HG03097 (cell line): ENCODE data around the gene CYP27B1.
"Not testable (repeated sequence)": the region's sequence is repeated elsewhere in the genome, so short reads cannot be mapped to it uniquely, and the experiment has no call there.

Experiments used
- ATAC-seq: cut with Tn5 transposase; IDR thresholded peaks from one replicate; pipeline ENCODE4 v1.9.1; 2021; ENCODE audit not compliant: unreplicated experiment, low FRiP score

The CYP27B1 gene

DNA sequence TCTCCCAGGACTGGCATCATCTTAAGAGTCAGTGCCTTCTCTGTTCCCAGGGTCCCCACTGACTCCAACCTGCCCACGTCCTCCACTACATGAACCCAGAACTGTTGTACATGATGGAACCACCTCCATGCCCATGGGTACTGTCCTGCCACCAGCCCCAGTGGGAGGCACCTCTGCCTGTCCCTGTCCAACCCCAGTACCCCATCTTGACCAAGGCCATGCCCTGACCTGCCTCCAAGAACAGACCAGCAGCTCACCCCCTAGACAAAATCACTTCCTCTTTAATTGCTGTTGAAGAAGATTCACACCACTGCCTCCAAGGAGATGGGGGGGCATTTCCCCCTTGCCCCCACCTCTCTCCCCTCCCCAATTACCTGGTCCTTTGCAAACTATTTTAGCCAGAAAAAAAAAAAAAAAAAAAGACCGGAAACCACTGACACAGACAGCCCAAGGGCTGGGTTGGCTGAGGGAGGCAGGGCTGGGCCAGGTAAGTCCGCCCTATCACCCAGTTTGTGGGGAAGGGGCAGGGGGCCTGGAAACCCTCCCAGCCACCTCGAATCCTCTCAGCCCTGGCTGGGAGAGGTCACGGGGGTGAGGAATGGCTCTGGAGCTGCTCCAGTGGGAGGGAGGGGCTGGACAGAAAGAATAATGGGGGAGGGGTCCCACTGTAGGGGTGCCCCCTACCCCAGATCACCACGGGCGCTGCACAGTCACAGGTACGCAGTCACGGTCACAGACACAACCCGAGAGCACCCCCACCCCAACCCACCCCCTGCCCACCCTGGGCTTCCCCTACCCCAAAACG lies 41.7 kb downstream of the CYP27B1 start:
- ATAC-seq, result no peak

DNA sequence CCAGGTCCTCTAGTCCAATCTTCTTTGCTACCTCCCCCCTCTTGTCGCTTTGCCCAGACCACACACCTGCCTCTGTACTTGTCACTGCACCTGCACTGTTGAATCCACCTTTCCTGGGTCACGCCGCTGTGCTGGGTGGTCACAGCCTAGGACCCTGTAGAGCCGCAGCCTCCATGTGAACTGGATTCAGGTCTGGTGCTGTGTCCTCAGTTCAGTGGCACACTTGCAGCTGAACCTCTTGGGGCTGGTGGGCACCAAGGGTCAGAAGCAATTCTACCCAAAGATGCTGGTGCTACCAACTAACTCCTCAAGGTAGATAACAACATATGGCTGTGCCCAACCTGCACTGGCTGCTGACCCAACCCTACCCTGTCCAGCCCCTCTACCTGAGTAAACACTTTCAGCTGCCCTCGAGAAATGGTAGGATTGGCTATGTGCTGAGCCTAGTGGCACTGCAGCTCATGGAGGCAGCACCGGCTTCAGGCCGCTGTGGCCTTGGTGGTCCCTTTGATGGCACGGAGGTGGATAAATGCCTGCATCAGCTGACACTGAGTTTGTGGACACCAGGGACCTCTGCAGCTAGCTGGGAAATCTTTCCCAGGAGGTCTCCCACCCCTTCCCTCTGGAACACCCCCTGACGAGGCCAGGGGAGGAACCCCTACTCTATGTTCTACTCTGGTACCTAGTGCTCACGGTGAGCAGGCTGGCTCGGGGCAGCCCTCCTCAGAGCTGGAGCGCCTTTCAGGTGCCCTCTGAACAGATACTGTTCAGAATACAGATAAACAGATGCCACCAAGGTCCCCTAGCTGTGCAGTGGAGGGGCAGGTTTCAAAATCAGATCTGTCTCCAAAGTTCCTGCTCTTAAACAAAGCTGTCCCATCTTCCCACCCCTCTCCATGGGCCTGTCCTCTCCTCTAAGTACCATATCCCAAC lies 42.6 kb downstream of the CYP27B1 start:
- no peak for ATAC-seq

DNA sequence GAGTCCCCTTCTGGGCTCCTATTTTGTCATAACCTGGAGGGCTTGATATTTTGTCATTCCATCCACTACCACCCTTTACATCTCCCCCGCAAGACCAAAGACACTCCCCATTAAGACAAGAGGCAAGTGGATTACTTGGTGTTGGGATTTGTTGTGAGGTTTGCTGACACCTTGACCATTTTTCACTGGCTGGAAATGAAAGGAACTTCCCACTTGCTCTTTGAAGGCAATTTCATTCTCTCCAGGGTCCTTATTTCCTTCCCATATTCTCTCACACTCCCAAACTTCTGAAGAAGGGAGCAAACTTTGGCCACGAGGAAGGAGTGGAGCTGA lies 43.3 kb downstream of the CYP27B1 start:
- ATAC-seq, result no peak

DNA sequence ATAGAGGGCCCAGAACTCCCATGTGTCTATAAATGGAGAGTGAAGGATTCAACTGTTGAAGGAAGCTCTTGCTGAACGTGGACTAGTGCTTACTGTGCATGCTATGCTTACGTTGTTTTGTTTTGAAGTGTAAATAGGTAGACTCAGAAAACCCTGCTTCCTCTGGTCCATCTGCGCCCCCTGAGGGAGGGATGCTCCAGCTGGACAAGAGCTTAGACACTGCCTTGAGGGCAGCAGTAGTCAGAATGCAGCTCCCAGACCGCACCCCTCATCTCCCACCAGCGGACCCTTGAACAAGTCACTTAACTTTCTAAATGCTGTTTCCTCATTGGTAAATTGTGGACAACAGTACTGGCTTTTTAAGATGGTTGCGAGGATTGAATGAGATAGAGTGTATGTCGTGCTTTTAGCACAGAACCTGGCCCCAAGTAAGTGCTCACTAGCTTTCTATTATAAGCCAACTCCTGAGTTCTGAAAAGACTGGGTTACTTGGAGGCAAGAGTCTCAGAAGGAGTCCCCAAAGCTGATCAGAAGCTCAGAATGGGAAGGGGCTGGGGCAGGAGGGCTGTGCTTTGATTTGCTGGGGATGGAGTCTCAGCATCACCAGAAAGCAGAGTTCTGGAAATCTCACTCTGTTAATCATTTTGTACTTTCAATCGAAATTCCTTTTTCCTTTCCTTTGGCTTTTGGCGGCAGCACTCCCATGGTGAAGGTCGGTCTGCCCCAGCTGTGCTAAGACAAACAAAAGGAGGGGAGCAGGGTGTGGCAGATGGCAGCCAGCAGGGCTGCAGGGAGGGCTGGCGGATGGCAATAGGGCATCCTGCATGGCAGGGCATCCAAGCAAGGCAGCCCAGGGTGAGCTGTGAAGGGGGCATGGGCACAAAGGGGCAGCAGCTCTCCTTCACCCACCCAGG lies 43.9 kb downstream of the CYP27B1 start:
- no peak for ATAC-seq

DNA sequence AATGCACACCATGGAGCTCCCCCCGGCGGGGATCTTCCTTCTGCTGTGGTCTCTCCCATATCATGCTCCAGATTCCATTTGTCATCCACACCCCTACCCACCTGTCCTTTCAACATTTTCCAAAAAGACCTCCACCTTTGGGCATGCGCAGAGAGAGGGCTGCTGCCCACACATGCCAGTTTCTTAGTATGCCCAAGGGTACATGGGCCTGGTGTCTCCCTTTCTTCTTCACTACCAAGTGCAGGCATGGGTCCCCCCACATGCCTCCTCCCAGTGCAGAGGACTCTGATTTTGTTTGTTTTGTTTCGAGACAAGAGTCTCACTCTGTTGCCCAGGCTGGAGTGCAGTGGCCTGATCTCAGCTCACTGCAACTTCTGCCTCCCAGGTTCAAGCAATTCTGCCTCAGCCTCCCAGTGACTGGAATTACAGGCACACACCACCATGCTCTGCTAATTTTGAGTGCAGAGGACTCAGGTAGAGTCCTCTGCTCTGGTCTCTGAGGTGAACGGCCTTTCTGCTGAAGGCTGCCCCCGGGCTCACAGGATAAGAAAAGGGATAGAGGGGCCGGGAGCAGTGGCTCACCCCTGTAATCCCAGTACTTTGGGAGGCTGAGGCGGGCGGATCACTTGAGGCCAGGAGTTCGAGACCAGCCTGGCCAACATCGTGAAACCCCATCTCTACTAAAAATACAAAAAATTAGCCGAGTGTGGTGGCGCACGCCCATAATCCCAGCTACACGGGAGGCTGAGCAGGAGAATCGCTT lies 44.9 kb downstream of the CYP27B1 start:
- not testable (repeated sequence) for ATAC-seq

DNA sequence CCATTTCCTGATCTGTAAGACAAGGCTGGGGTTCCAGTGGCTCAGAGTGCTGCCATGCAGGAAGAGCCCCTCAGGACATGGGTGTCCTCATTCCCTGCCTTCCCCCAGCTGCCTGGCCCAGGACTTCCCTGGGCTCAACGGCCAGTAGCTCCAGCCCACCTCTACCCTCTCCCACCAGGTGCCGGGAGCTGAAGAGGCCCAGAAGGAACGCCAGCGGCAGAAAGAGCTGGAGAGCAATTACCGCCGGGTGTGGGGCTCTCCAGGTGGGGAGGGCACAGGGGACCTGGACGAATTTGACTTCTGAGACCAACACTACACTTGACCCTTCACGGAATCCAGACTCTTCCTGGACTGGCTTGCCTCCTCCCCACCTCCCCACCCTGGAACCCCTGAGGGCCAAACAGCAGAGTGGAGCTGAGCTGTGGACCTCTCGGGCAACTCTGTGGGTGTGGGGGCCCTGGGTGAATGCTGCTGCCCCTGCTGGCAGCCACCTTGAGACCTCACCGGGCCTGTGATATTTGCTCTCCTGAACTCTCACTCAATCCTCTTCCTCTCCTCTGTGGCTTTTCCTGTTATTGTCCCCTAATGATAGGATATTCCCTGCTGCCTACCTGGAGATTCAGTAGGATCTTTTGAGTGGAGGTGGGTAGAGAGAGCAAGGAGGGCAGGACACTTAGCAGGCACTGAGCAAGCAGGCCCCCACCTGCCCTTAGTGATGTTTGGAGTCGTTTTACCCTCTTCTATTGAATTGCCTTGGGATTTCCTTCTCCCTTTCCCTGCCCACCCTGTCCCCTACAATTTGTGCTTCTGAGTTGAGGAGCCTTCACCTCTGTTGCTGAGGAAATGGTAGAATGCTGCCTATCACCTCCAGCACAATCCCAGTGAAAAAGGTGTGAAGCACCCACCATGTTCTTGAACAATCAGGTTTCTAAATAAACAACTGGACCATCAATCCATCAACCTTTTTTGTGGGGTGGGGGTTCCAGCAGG lies 46.0 kb downstream of the CYP27B1 start:
- ATAC-seq, result no peak

DNA sequence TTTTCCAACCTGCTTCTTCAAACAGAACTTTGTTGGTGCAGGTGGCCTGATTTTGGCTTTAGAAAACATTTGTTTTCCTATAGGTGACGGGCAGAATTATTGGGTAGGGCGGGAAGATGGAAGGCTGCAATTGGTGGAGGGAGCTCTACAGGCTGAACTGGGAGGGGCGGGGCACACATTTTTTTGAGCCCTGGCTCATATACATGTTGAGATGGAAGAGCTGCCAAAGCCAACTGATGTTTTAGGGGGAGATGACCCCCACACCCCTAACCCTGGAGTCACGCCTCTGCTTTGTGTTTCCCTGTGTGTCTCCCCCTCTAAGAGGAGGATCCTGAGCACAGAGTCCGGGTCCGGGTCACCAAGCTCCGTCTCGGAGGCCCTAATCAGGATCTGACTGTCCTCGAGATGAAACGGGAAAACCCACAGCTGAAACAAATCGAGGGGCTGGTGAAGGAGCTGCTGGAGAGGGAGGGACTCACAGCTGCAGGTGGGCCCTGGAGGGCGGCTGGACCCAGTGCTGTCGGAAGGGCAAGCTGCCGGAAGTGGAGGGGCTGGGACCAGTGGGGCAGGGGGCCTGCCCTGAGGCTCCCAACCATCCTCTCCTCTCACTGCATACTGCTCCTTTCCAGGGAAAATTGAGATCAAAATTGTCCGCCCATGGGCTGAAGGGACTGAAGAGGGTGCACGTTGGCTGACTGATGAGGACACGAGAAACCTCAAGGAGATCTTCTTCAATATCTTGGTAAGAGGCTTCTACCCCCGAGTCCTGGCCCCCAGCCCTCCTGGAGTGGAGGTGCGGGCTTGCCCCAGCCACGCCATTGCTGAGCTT lies 46.9 kb downstream of the CYP27B1 start:
- ATAC-seq, result no peak

DNA sequence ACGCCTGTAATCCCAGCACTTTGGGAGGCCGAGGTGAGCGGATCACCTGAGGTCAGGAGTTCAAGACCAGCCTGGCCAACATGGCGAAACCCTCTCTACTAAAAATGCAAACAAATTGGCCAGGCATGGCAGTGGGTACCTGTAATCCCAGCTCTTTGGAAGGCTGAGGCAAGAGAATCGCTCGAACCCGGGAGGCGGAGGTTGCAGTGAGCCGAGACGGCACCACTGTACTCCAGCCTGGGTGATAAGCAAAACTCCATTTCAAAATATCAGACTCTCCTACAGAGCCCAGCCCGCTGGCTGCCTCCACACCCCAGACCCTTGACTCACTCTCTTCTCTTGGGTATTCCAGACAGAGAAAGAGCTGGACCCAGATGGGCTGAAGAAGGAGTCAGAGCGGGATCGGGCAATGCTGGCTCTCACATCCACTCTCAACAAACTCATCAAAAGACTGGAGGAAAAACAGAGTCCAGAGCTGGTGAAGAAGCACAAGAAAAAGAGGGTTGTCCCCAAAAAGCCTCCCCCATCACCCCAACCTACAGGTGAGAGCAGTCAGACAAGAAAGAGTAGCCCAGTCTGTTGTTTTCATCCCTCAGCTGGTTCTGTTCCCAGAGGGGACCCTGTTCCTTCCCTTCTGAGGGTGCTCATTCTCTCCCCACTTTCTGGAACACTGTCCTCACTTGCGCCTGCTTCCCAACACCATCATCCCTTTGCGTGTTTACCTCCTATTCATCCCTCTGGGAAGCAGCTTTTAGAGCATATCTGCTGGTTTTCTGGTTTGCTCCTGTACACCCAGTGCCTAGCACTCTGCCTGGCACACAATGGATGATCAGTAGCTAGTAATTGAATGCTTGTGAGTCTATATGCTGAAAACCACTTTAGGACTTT lies 48.0 kb downstream of the CYP27B1 start:
- no peak for ATAC-seq

DNA sequence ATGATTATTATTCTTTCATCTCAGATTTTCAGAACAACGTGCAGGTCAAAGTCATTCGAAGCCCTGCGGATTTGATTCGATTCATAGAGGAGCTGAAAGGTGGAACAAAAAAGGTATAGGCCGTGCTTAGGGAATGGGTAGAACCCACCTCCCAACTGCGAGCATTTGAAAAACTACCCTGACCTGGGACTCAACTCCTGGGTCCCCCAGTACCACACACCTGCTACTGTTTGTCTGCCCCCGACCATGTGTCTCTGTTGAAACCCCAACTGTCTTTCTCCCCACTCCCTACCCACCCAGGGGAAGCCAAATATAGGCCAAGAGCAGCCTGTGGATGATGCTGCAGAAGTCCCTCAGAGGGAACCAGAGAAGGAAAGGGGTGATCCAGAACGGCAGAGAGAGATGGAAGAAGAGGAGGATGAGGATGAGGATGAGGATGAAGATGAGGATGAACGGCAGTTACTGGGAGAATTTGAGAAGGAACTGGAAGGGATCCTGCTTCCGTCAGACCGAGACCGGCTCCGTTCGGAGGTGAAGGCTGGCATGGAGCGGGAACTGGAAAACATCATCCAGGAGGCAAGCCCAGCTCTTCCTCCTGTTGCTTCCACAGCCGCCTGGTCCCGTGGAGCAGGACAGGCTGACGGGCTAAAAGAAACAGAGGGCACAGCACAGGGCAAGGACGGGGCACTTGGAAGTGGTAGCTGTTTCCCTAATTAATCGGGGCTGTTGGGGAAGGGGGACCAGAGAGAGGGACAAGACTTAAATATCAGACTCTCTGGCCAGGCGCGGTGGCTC lies 48.8 kb downstream of the CYP27B1 start:
- ATAC-seq, result no peak

DNA sequence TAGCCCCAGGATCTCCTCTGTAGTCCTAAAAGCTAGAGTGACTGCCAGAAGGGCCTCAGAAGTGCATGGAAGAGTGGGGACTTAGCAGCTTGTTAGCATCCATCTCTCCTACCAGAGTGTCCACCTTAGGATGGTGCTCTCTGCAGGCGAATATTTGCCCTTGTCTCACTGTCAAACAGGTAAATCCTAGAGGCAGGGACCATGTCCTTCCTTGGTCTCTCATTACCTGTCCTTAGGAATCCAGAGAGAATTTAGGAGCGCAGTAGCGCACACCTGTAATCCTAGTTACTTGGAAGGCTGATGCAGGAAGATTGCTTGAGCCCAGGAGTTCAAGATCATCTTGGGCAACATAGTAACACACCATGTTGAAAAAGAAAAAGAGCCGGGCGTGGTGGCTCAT lies 49.7 kb downstream of the CYP27B1 start:
- no peak for ATAC-seq

DNA sequence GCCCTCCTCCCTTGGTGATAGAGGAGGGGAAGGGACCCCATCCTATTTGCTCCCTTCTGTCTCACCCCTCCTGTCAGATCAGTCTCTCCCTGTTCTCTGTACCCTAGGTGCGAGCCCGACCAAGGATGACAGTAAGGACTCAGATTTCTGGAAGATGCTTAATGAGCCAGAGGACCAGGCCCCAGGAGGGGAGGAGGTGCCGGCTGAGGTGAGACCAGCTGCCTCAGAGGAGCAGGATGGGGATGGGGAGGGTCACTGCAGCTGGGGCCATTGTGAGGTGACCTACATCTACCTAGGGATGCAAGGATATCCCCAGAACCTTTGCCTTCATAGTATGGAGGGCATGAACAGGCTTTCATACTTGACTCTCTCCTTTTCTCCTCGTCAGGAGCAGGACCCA lies 50.6 kb downstream of the CYP27B1 start:
- ATAC-seq, result no peak

DNA sequence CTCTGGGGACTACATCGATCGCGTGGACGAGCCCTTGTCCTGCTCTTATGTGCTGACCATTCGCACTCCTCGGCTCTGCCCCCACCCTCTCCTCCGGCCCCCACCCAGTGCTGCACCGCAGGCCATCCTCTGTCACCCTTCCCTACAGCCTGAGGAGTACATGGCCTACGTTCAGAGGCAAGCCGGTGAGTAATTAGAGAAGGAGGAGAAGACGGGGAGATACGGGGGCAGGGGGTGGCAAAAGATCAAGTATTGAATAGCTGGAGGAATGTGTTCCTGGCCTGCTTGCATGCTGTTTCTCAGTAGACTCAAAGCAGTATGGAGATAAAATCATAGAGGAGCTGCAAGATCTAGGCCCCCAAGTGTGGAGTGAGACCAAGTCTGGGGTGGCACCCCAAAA lies 51.1 kb downstream of the CYP27B1 start:
- no peak for ATAC-seq

DNA sequence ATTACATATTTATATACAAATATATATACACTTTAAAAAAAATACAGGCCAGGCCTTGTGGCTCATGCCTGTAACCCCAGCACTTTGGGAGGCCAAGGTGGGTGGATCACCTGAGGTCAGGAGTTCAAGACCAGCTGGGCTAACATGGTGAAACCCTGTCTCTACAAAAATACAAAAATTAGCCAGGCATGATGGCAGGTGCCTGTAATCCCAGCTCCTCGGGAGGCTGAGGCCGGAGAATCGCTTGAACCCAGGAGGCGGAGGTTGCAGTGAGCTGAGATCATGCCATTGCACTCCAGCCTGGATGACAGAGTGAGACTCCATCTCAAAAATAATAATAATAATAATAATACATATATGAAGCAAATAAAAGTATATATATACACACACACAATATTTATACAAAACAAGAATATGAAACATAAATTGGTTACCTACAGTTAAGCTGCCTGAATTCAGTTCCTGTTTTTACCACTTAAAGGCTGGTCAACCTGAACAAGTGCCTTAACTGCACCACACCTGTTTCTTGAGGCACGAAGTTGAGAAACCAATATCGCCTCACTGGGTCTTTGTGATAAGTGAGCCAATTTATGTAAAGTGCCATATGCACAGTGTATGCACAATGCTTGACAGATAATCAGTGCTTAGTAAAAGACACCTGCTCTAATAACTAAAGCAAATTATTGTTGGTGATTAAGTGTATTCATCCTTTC lies 51.7 kb downstream of the CYP27B1 start:
- ATAC-seq, result not testable (repeated sequence)

DNA sequence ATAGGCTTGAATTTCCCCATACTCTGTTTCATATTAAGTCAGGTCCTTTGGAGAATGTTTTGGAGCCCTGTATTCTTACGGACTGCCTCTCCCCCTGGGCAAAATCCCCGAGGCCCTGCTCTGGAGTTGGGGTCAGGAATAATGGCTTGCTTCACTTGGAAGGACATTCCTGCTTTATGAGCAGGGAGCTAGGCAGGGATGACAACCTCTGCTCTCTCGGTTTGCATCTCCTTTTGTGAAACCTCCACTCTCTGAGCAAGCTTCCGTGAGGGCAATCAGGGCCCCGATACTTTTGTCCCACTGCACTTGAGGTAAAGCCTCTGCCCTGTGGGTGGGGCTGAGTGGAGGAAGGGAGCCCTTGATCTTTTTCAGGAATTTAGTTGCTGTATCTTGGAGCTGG lies 53.7 kb downstream of the CYP27B1 start:
- no peak for ATAC-seq

DNA sequence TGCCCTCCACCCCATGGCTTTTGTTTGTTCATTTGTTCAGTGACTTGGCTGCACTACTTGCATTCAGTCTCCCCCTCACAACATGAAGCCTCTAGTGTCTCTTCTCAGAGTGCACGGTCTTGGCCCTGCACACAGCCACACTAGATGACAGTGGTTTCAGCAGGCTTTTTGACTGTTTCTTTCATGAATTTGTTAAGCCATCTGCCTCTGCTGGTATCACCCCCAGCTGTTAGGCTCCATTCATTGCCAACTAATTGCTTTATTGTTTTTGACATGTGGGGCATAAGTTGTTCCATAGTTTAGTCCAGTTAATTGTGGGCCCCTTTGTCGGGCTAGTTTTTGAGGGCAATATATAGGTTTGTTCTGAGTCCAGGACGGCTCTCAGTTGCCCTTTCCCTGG lies 54.2 kb downstream of the CYP27B1 start:
- ATAC-seq, result no peak
